GM23338 (cell line): ENCODE results near the gene CTU1. TPM values are rescaled to one million over a fixed set of nuclear protein-coding genes. Genes with fewer than 3 reads are reported as not detected.

ENCODE experiments used
- ATAC-seq: fragments of 200-7000 bp; cut with Tn5 transposase; 3 replicates; pipeline ENCODE4 v1.9.1; 2020
- DNase-seq: peaks from one replicate; pipeline ENCODE4 v3.0.0-alpha.2; 2015; ENCODE audit warnings: low spot score
- H2AFZ ChIP-seq: fragments of 200-600 bp; sonication (generic); 2 replicates; pipeline ENCODE4 v1.8.0; 2016; ENCODE audit warnings: antibody characterized with exemption, mild to moderate bottlenecking, moderate library complexity
- H3F3A ChIP-seq: fragments of 200-600 bp; sonication (generic); replicated peaks from 2 replicates; pipeline ENCODE4 v1.8.0; 2017; ENCODE audit warnings: antibody characterized with exemption, mixed run types, low read depth
- H3K27ac ChIP-seq: fragments of 200-600 bp; sonication (generic); 2 replicates; pipeline ENCODE4 v1.6.1; 2016; ENCODE audit warnings: low read depth
- H3K27me3 ChIP-seq: fragments of 200-600 bp; sonication (generic); 2 replicates; pipeline ENCODE4 v1.8.0; 2016; ENCODE audit warnings: mild to moderate bottlenecking, mixed run types, moderate library complexity; ENCODE audit not compliant: insufficient read depth
- H3K36me3 ChIP-seq: fragments of 200-600 bp; sonication (generic); 2 replicates; pipeline ENCODE4 v1.8.0; 2016; ENCODE audit warnings: mild to moderate bottlenecking; ENCODE audit not compliant: insufficient read depth
- H3K4me1 ChIP-seq: fragments of 200-600 bp; sonication (generic); 2 replicates; pipeline ENCODE4 v1.8.0; 2016; ENCODE audit warnings: mild to moderate bottlenecking, moderate library complexity; ENCODE audit not compliant: insufficient read depth
- H3K4me2 ChIP-seq: fragments of 200-600 bp; sonication (generic); 2 replicates; pipeline ENCODE4 v1.7.1; 2017; ENCODE audit warnings: mixed run types
- H3K4me3 ChIP-seq: fragments of 200-600 bp; sonication (generic); 2 replicates; pipeline ENCODE4 v1.6.1; 2016; ENCODE audit warnings: mixed run types
- H3K79me2 ChIP-seq: fragments of 200-600 bp; sonication (generic); replicated peaks from 2 replicates; pipeline ENCODE4 v1.8.0; 2017; ENCODE audit warnings: mild to moderate bottlenecking; ENCODE audit not compliant: insufficient read depth
- H3K9me2 ChIP-seq: fragments of 200-600 bp; sonication (generic); 2 replicates; pipeline ENCODE4 v1.8.0; 2017; ENCODE audit not compliant: insufficient read depth
- H4K20me1 ChIP-seq: fragments of 200-600 bp; sonication (generic); replicated peaks from 2 replicates; pipeline ENCODE4 v1.8.0; 2017; ENCODE audit warnings: mild to moderate bottlenecking; ENCODE audit not compliant: insufficient read depth
- H3K27ac Mint-ChIP-seq: 2 replicates; pipeline ENCODE4 v1.8.0; 2020; ENCODE audit warnings: inconsistent platforms, mild to moderate bottlenecking, moderate library complexity, mixed read lengths
- H3K27me3 Mint-ChIP-seq: 3 replicates; pipeline ENCODE4 v1.8.0; 2022; ENCODE audit warnings: low read depth, mild to moderate bottlenecking, moderate library complexity, mixed read lengths, inconsistent platforms; ENCODE audit not compliant: insufficient read depth, poor library complexity
- H3K36me3 Mint-ChIP-seq: 3 replicates; pipeline ENCODE4 v1.8.0; 2021; ENCODE audit warnings: low read depth, mild to moderate bottlenecking, inconsistent platforms, moderate library complexity, mixed read lengths
- H3K4me1 Mint-ChIP-seq: 3 replicates; pipeline ENCODE4 v1.8.0; 2020; ENCODE audit warnings: mild to moderate bottlenecking, inconsistent platforms, mixed read lengths
- H3K4me3 Mint-ChIP-seq: 3 replicates; pipeline ENCODE4 v1.8.0; 2021; ENCODE audit warnings: moderate library complexity, mild to moderate bottlenecking, inconsistent platforms, mixed read lengths
- H3K9me3 Mint-ChIP-seq: 3 replicates; pipeline ENCODE4 v1.8.0; 2020; ENCODE audit warnings: moderate library complexity, mild to moderate bottlenecking, inconsistent platforms, mixed read lengths
- CREB1 ChIP-seq: fragments of 250-450 bp; sonication (Bioruptor Pico); IDR thresholded peaks from 2 replicates; pipeline ENCODE4 v1.5.0; 2020; ENCODE audit warnings: low read depth, mild to moderate bottlenecking, moderate library complexity
- EZH2 ChIP-seq: fragments of 200-600 bp; sonication (generic); IDR thresholded peaks from one replicate; pipeline ENCODE4 v1.8.0; 2017; ENCODE audit warnings: antibody characterized with exemption, mild to moderate bottlenecking, low read depth; ENCODE audit not compliant: unreplicated experiment
- EZH2phosphoT487 ChIP-seq: fragments of 200-600 bp; sonication (generic); IDR thresholded peaks from one replicate; pipeline ENCODE4 v1.8.1; 2018; ENCODE audit warnings: antibody characterized with exemption; ENCODE audit not compliant: unreplicated experiment
- JUNB ChIP-seq: IDR thresholded peaks from one replicate; pipeline ENCODE4 v1.6.1; 2016; ENCODE audit warnings: antibody characterized with exemption; ENCODE audit not compliant: unreplicated experiment
- NANOG ChIP-seq: IDR thresholded peaks from 2 replicates; pipeline ENCODE4 v1.6.1; 2016; ENCODE audit warnings: antibody characterized with exemption, borderline replicate concordance
- POLR2AphosphoS5 ChIP-seq: IDR thresholded peaks from 2 replicates; pipeline ENCODE4 v1.6.1; 2016; ENCODE audit warnings: antibody characterized with exemption, low read depth
- STAT1 ChIP-seq: IDR thresholded peaks from one replicate; pipeline ENCODE4 v1.6.1; 2016; ENCODE audit warnings: antibody characterized with exemption; ENCODE audit not compliant: unreplicated experiment
- ZNF114 ChIP-seq: fragments of 250-450 bp; sonication (Bioruptor Pico); IDR thresholded peaks from 2 replicates; pipeline ENCODE4 v1.5.0; 2020; ENCODE audit warnings: mild to moderate bottlenecking, moderate library complexity
- ZNF331 ChIP-seq: fragments of 250-450 bp; sonication (Bioruptor Pico); IDR thresholded peaks from 2 replicates; pipeline ENCODE4 v1.5.0; 2020; ENCODE audit warnings: low read depth, mild to moderate bottlenecking, moderate library complexity
- polyA plus RNA-seq: library from polyadenylated mRNA; unstranded; fragments of >200 nt; fragmentation: Nextera tagmentation; extraction: Ambion mirVana; gene quantifications from 2 replicates; pipeline ENCODE4 v1.2.1, GENCODE V29; 2016
- total RNA-seq: library from RNA; depleted of rRNA; stranded (reverse); fragments of >200 nt; shearing (Covaris generic); gene quantifications from 2 replicates; pipeline ENCODE4 v1.2.3, GENCODE V29; 2014
- TF ChIP-seq, protein P1 (sequence below): fragments of 250-450 bp; sonication (Bioruptor Pico); IDR thresholded peaks from 2 replicates; pipeline ENCODE4 v1.5.0; 2020; ENCODE audit warnings: mild to moderate bottlenecking, moderate library complexity
- TF ChIP-seq, protein P2 (sequence below): IDR thresholded peaks from 2 replicates; pipeline ENCODE4 v1.6.1; 2016; ENCODE audit warnings: antibody characterized with exemption
- TF ChIP-seq, protein P3 (sequence below): IDR thresholded peaks from one replicate; pipeline ENCODE4 v1.6.1; 2018; ENCODE audit warnings: antibody characterized with exemption; ENCODE audit not compliant: unreplicated experiment
- TF ChIP-seq, protein P4 (sequence below), 2 experiments: fragments of 200-600 bp in 1 of 2; sonication (generic) in 1 of 2; conservative IDR thresholded peaks; 2 replicates each; pipeline versions ENCODE4 v1.5.1 to v1.6.1; 2016 to 2017; ENCODE audit warnings: antibody characterized with exemption in 2 of 2, low read depth in 2 of 2, mild to moderate bottlenecking in 2 of 2, moderate library complexity in 1 of 2

The CTU1 gene
- total and polyA plus RNA-seq, 2 experiments from 2014 or later = 3.7 to 18.8 TPM

DNA sequence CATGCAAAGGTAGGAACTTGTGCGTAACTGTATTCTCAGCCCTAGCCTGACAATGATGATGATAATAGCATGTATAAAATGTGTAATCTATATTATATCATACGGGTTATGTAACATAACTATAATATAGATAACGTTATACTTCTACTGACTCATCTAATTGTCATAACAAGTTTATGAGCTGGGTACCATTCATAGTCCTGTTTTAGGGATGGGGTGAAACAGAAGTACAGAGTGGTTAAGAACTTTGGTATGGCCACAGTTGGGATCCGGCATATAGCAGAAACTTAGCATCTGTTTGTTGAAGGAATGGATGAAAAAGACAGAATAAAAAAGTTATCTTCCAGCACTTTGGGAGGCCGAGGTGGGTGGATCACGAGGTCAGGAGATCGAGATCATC lies 5.2 kb downstream of the CTU1 start:
- Mint-ChIP-seq H3K36me3 (peaks cover 20% of the 10 kb centered on the region), H3K4me1 (peaks cover 5% of the 10 kb centered on the region), H3K27ac (no peak overlapping the region), H3K9me3 (peaks cover 4% of the 10 kb centered on the region; the same call in 2 of the 3 replicates), H3K4me3 (no peak overlapping the region), H3K27me3 (peaks cover 7% of the 10 kb centered on the region)
- Histone ChIP-seq H3K4me3 (no peak overlapping the region), H3K79me2 (peaks cover 14% of the 10 kb centered on the region), H3K4me1 (peaks cover 15% of the 10 kb centered on the region; the same call in 1 of the 2 replicates), H3K27ac (no peak overlapping the region), H3F3A (no peaks in the 10 kb centered on the region), H3K27me3 (no peaks in the 10 kb centered on the region; the same call in 1 of the 2 replicates), H3K36me3 (peaks cover 4% of the 10 kb centered on the region; the same call in 1 of the 2 replicates), H2AFZ (no peak overlapping the region), H3K4me2 (no peak overlapping the region), H3K9me2 (no peaks in the 10 kb centered on the region), H4K20me1 (peaks cover 7% of the 10 kb centered on the region; the same call in 1 of the 2 replicates)
- no peak for ATAC-seq
- TF ChIP-seq ZNF114 (CRISPR knock-in tag) (no peak), EZH2 (no peak), STAT1 (no peak), CREB1 (CRISPR knock-in tag) (no peak), NANOG (no peak), JUNB (no peak), ZNF331 (no peak), POLR2AphosphoS5 (no peak), EZH2phosphoT487 (no peak)
- TF ChIP-seq, protein P1, sequence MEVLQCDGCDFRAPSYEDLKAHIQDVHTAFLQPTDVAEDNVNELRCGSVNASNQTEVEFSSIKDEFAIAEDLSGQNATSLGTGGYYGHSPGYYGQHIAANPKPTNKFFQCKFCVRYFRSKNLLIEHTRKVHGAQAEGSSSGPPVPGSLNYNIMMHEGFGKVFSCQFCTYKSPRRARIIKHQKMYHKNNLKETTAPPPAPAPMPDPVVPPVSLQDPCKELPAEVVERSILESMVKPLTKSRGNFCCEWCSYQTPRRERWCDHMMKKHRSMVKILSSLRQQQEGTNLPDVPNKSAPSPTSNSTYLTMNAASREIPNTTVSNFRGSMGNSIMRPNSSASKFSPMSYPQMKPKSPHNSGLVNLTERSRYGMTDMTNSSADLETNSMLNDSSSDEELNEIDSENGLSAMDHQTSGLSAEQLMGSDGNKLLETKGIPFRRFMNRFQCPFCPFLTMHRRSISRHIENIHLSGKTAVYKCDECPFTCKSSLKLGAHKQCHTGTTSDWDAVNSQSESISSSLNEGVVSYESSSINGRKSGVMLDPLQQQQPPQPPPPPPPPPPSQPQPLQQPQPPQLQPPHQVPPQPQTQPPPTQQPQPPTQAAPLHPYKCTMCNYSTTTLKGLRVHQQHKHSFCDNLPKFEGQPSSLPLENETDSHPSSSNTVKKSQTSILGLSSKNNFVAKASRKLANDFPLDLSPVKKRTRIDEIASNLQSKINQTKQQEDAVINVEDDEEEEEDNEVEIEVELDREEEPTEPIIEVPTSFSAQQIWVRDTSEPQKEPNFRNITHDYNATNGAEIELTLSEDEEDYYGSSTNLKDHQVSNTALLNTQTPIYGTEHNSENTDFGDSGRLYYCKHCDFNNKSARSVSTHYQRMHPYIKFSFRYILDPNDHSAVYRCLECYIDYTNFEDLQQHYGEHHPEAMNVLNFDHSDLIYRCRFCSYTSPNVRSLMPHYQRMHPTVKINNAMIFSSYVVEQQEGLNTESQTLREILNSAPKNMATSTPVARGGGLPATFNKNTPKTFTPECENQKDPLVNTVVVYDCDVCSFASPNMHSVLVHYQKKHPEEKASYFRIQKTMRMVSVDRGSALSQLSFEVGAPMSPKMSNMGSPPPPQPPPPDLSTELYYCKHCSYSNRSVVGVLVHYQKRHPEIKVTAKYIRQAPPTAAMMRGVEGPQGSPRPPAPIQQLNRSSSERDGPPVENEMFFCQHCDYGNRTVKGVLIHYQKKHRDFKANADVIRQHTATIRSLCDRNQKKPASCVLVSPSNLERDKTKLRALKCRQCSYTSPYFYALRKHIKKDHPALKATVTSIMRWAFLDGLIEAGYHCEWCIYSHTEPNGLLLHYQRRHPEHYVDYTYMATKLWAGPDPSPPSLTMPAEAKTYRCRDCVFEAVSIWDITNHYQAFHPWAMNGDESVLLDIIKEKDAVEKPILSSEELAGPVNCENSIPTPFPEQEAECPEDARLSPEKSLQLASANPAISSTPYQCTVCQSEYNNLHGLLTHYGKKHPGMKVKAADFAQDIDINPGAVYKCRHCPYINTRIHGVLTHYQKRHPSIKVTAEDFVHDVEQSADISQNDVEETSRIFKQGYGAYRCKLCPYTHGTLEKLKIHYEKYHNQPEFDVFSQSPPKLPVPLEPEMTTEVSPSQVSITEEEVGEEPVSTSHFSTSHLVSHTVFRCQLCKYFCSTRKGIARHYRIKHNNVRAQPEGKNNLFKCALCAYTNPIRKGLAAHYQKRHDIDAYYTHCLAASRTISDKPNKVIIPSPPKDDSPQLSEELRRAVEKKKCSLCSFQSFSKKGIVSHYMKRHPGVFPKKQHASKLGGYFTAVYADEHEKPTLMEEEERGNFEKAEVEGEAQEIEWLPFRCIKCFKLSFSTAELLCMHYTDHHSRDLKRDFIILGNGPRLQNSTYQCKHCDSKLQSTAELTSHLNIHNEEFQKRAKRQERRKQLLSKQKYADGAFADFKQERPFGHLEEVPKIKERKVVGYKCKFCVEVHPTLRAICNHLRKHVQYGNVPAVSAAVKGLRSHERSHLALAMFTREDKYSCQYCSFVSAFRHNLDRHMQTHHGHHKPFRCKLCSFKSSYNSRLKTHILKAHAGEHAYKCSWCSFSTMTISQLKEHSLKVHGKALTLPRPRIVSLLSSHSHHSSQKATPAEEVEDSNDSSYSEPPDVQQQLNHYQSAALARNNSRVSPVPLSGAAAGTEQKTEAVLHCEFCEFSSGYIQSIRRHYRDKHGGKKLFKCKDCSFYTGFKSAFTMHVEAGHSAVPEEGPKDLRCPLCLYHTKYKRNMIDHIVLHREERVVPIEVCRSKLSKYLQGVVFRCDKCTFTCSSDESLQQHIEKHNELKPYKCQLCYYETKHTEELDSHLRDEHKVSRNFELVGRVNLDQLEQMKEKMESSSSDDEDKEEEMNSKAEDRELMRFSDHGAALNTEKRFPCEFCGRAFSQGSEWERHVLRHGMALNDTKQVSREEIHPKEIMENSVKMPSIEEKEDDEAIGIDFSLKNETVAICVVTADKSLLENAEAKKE (CRISPR knock-in tag) = no peak
- TF ChIP-seq, protein P2, sequence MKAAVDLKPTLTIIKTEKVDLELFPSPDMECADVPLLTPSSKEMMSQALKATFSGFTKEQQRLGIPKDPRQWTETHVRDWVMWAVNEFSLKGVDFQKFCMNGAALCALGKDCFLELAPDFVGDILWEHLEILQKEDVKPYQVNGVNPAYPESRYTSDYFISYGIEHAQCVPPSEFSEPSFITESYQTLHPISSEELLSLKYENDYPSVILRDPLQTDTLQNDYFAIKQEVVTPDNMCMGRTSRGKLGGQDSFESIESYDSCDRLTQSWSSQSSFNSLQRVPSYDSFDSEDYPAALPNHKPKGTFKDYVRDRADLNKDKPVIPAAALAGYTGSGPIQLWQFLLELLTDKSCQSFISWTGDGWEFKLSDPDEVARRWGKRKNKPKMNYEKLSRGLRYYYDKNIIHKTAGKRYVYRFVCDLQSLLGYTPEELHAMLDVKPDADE = no peak
- TF ChIP-seq, protein P3, sequence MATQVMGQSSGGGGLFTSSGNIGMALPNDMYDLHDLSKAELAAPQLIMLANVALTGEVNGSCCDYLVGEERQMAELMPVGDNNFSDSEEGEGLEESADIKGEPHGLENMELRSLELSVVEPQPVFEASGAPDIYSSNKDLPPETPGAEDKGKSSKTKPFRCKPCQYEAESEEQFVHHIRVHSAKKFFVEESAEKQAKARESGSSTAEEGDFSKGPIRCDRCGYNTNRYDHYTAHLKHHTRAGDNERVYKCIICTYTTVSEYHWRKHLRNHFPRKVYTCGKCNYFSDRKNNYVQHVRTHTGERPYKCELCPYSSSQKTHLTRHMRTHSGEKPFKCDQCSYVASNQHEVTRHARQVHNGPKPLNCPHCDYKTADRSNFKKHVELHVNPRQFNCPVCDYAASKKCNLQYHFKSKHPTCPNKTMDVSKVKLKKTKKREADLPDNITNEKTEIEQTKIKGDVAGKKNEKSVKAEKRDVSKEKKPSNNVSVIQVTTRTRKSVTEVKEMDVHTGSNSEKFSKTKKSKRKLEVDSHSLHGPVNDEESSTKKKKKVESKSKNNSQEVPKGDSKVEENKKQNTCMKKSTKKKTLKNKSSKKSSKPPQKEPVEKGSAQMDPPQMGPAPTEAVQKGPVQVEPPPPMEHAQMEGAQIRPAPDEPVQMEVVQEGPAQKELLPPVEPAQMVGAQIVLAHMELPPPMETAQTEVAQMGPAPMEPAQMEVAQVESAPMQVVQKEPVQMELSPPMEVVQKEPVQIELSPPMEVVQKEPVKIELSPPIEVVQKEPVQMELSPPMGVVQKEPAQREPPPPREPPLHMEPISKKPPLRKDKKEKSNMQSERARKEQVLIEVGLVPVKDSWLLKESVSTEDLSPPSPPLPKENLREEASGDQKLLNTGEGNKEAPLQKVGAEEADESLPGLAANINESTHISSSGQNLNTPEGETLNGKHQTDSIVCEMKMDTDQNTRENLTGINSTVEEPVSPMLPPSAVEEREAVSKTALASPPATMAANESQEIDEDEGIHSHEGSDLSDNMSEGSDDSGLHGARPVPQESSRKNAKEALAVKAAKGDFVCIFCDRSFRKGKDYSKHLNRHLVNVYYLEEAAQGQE = no peak
- TF ChIP-seq, protein P4, sequence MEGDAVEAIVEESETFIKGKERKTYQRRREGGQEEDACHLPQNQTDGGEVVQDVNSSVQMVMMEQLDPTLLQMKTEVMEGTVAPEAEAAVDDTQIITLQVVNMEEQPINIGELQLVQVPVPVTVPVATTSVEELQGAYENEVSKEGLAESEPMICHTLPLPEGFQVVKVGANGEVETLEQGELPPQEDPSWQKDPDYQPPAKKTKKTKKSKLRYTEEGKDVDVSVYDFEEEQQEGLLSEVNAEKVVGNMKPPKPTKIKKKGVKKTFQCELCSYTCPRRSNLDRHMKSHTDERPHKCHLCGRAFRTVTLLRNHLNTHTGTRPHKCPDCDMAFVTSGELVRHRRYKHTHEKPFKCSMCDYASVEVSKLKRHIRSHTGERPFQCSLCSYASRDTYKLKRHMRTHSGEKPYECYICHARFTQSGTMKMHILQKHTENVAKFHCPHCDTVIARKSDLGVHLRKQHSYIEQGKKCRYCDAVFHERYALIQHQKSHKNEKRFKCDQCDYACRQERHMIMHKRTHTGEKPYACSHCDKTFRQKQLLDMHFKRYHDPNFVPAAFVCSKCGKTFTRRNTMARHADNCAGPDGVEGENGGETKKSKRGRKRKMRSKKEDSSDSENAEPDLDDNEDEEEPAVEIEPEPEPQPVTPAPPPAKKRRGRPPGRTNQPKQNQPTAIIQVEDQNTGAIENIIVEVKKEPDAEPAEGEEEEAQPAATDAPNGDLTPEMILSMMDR (conservative IDR thresholded peaks at IDR 0.05; ENCODE audit: low read depth in 2 of 2) = no peak
- no peak for DNase-seq
